H1 (cell line): Measurements from ENCODE around the gene ZNF70. TPM values are rescaled to one million over a fixed set of nuclear protein-coding genes. Genes with fewer than 3 reads are reported as not detected.

ENCODE experiments used
- CTCF ChIA-PET: fragments of 300-600 bp; sonication (Branson Sonifier 250); formaldehyde crosslinking; loops from one replicate; lab custom pipeline; 2021; ENCODE audit not compliant: partially characterized antibody; lab: Charles Lee
- POLR2A ChIA-PET: fragments of 300-600 bp; sonication (Branson Sonifier 250); formaldehyde crosslinking; loops from one replicate; lab custom pipeline; 2021; ENCODE audit warnings: inconsistent platforms; ENCODE audit not compliant: partially characterized antibody; lab: Charles Lee
- DNase-seq, 2 experiments: peaks; one replicate each; pipeline versions ENCODE4 v3.0.0 to v3.0.0-alpha.2; 2010 to 2022; ENCODE audit warnings: low spot score in 2 of 2, low read depth in 1 of 2, mixed read lengths in 1 of 2
- FAIRE-seq: peaks from 2 replicates; lab custom pipeline; 2011; peaks lifted over from hg19 to GRCh38; lab: Jason Lieb, UNC
- H2AFZ ChIP-seq: 2 replicates; pipeline ENCODE4 v1.8.1; 2012; ENCODE audit warnings: low read length, inconsistent platforms
- H2AK5ac ChIP-seq: 2 replicates; pipeline ENCODE4 v1.6.1; 2013; ENCODE audit warnings: low read depth, low read length
- H2BK120ac ChIP-seq: replicated peaks from 2 replicates; pipeline ENCODE3; 2013; ENCODE audit warnings: low read depth, low read length, inconsistent platforms
- H2BK12ac ChIP-seq: 2 replicates; pipeline ENCODE4 v1.6.1; 2013; ENCODE audit warnings: low read depth, low read length
- H2BK15ac ChIP-seq: 2 replicates; pipeline ENCODE4 v1.6.1; 2013; ENCODE audit warnings: low read length
- H2BK20ac ChIP-seq: 2 replicates; pipeline ENCODE4 v1.6.1; 2013; ENCODE audit warnings: low read length
- H2BK5ac ChIP-seq: 2 replicates; pipeline ENCODE4 v1.6.1; 2013; ENCODE audit warnings: low read depth, low read length
- H3K14ac ChIP-seq: 2 replicates; pipeline ENCODE4 v1.6.1; 2013; ENCODE audit warnings: inconsistent platforms; ENCODE audit not compliant: insufficient read length
- H3K18ac ChIP-seq: 2 replicates; pipeline ENCODE4 v1.6.1; 2013; ENCODE audit warnings: low read length; ENCODE audit errors: extremely low read depth
- H3K23ac ChIP-seq: 2 replicates; pipeline ENCODE4 v1.6.1; 2013; ENCODE audit warnings: inconsistent platforms; ENCODE audit not compliant: insufficient read length
- H3K23me2 ChIP-seq: 2 replicates; pipeline ENCODE4 v1.6.1; 2013; ENCODE audit warnings: low read depth, low read length
- H3K27ac ChIP-seq: 2 replicates; pipeline ENCODE4 v1.6.1; 2011; ENCODE audit warnings: low read depth, low read length, inconsistent platforms
- H3K27me3 ChIP-seq, 4 experiments: replicated peaks in 1 of 4; 1 replicate in 1 of 4; 2 replicates in 3 of 4; pipeline versions ENCODE4 v1.6.1 to v1.8.1; 2011 to 2013; ENCODE audit warnings: low read length in 3 of 4, mild to moderate bottlenecking in 3 of 4, inconsistent platforms in 2 of 4, mixed read lengths in 2 of 4, moderate library complexity in 1 of 4; ENCODE audit not compliant: control insufficient read depth in 3 of 4, insufficient read depth in 3 of 4; ENCODE audit errors: extremely low read depth in 1 of 4
- H3K36me3 ChIP-seq, 4 experiments: 2 replicates each; pipeline versions ENCODE4 v1.6.1 to v1.8.1; 2011 to 2013; ENCODE audit warnings: mild to moderate bottlenecking in 4 of 4, low read length in 3 of 4, moderate library complexity in 2 of 4, control low read depth in 1 of 4, inconsistent platforms in 1 of 4; ENCODE audit not compliant: insufficient read depth in 4 of 4, control insufficient read depth in 2 of 4
- H3K4ac ChIP-seq: replicated peaks from 2 replicates; pipeline ENCODE3; 2013; ENCODE audit warnings: low read length, low read depth, mixed read lengths, inconsistent platforms; ENCODE audit not compliant: insufficient read length
- H3K4me1 ChIP-seq, 4 experiments: replicated peaks in 1 of 4; 1 replicate in 1 of 4; 2 replicates in 3 of 4; pipeline versions ENCODE4 v1.6.1 to v1.8.1; 2011 to 2013; ENCODE audit warnings: low read length in 3 of 4, inconsistent platforms in 2 of 4, mixed read lengths in 1 of 4; ENCODE audit not compliant: insufficient read depth in 4 of 4, control insufficient read depth in 3 of 4
- H3K4me2 ChIP-seq, 2 experiments: 2 replicates each; pipeline versions ENCODE4 v1.6.1 to v1.8.1; 2011 to 2013; ENCODE audit warnings: low read depth in 2 of 2, low read length in 2 of 2, control low read depth in 1 of 2, inconsistent platforms in 1 of 2, mild to moderate bottlenecking in 1 of 2; ENCODE audit not compliant: insufficient read depth in 1 of 2
- H3K4me3 ChIP-seq, 4 experiments: fragments of 200-600, 300-600 bp in 1 of 4; sonication (generic), shearing (Covaris generic), sonication (Bioruptor Twin) in 1 of 4; 2 replicates each; pipeline versions ENCODE4 v1.5.1 to v1.8.1; 2011 to 2016; ENCODE audit warnings: low read length in 4 of 4, low read depth in 3 of 4, control low read depth in 2 of 4, inconsistent platforms in 2 of 4, mild to moderate bottlenecking in 2 of 4, mixed read lengths in 1 of 4, moderate library complexity in 1 of 4; ENCODE audit not compliant: insufficient read depth in 2 of 4; ENCODE audit errors: extremely low read depth in 1 of 4
- H3K56ac ChIP-seq: replicated peaks from 2 replicates; pipeline ENCODE3; 2013; ENCODE audit warnings: low read depth, mild to moderate bottlenecking, mixed read lengths, low read length, inconsistent platforms; ENCODE audit not compliant: insufficient read length
- H3K79me1 ChIP-seq: 2 replicates; pipeline ENCODE4 v1.6.1; 2013; ENCODE audit warnings: low read depth, low read length, control low read depth
- H3K79me2 ChIP-seq, 2 experiments: 2 replicates each; pipeline versions ENCODE4 v1.6.1 to v1.8.1; 2012 to 2013; ENCODE audit warnings: low read length in 2 of 2, mild to moderate bottlenecking in 2 of 2, inconsistent platforms in 1 of 2; ENCODE audit not compliant: insufficient read depth in 2 of 2, control insufficient read depth in 1 of 2
- H3K9ac ChIP-seq, 4 experiments: replicated peaks in 1 of 4; 1 replicate in 1 of 4; 2 replicates in 3 of 4; pipeline versions ENCODE4 v1.6.1 to v1.8.1; 2011 to 2013; ENCODE audit warnings: low read depth in 3 of 4, low read length in 3 of 4, control low read depth in 2 of 4, mild to moderate bottlenecking in 2 of 4, moderate library complexity in 2 of 4, inconsistent platforms in 1 of 4; ENCODE audit errors: extremely low read depth in 1 of 4
- H3K9me3 ChIP-seq, 2 experiments: 2 replicates each; pipeline versions ENCODE4 v1.6.1 to v1.8.1; 2012 to 2013; ENCODE audit warnings: mild to moderate bottlenecking in 2 of 2, moderate library complexity in 2 of 2, control low read depth in 1 of 2, inconsistent platforms in 1 of 2, low read depth in 1 of 2, low read length in 1 of 2, mixed read lengths in 1 of 2; ENCODE audit not compliant: insufficient read depth in 2 of 2
- H4K20me1 ChIP-seq, 2 experiments: replicated peaks in 1 of 2; 2 replicates each; pipeline versions ENCODE3 to v1.8.1; 2011 to 2013; ENCODE audit warnings: inconsistent platforms in 2 of 2, low read length in 2 of 2, mild to moderate bottlenecking in 1 of 2; ENCODE audit not compliant: insufficient read depth in 2 of 2, control insufficient read depth in 1 of 2
- H4K5ac ChIP-seq: 2 replicates; pipeline ENCODE4 v1.6.1; 2013; ENCODE audit warnings: low read length, low read depth, mixed read lengths, inconsistent platforms; ENCODE audit not compliant: insufficient read length
- H4K8ac ChIP-seq: 2 replicates; pipeline ENCODE4 v1.8.0; 2013; ENCODE audit warnings: mild to moderate bottlenecking, moderate library complexity, low read length, inconsistent platforms; ENCODE audit not compliant: insufficient read depth; ENCODE audit errors: extremely low read depth
- H4K91ac ChIP-seq: replicated peaks from 2 replicates; pipeline ENCODE3; 2013; ENCODE audit warnings: low read length, mixed read lengths, inconsistent platforms; ENCODE audit not compliant: insufficient read length
- CBX5 ChIP-seq: fragments of 300-800, 300-1000 bp; sonication (generic); IDR thresholded peaks from 2 replicates; pipeline ENCODE4 v1.7.1; 2016; ENCODE audit warnings: antibody characterized with exemption, low read length, low read depth
- KDM1A ChIP-seq: fragments of 200-600, 300-600 bp; sonication (generic); IDR thresholded peaks from 2 replicates; pipeline ENCODE4 v1.7.1; 2016; ENCODE audit warnings: mild to moderate bottlenecking, low read length, borderline replicate concordance
- RFX5 ChIP-seq: IDR thresholded peaks from 2 replicates; pipeline ENCODE4 v1.6.1; 2011; ENCODE audit warnings: low read depth, low read length, improper control_type of control experiment, borderline replicate concordance
- SIRT6 ChIP-seq: IDR thresholded peaks from one replicate; pipeline ENCODE4 v1.7.1; 2012; ENCODE audit warnings: low read length, inconsistent platforms
- SP4 ChIP-seq: IDR thresholded peaks from 2 replicates; pipeline ENCODE4 v1.6.1; 2012; ENCODE audit warnings: low read length, inconsistent platforms
- SUZ12 ChIP-seq: fragments of 200-600 bp; sonication (generic); IDR thresholded peaks from 2 replicates; pipeline ENCODE4 v1.6.1; 2012; ENCODE audit warnings: mild to moderate bottlenecking, inconsistent platforms, low read length, moderate library complexity, mixed read lengths
- TAF1 ChIP-seq: IDR thresholded peaks from 2 replicates; pipeline ENCODE4 v1.6.1; 2011; ENCODE audit warnings: mild to moderate bottlenecking, low read depth, low read length
- YY1 ChIP-seq: IDR thresholded peaks from 2 replicates; pipeline ENCODE4 v1.6.1; 2011; ENCODE audit warnings: low read depth, mild to moderate bottlenecking, low read length
- ZNF274 ChIP-seq: IDR thresholded peaks from 2 replicates; pipeline ENCODE4 v1.7.0; 2012; ENCODE audit warnings: low read length, borderline replicate concordance; ENCODE audit errors: extremely low read depth
- WGBS, 2 experiments: shearing (Covaris generic) in 1 of 2; methylation state at CpG; one replicate each; pipeline versions ENCODE4 v1.1.6 to v1.1.7; 2013 to 2015; ENCODE audit warnings: low lambda C conversion rate in 2 of 2, mixed read lengths in 2 of 2, inconsistent platforms in 1 of 2, low coverage in 1 of 2, missing lambda C conversion rate in 1 of 2; ENCODE audit not compliant: insufficient replicate concordance in 2 of 2, insufficient coverage in 1 of 2, insufficient read length in 1 of 2; ENCODE audit errors: extremely low coverage in 1 of 2, missing lambda C conversion rate in 1 of 2; 5-methylcytosine and 5-hydroxymethylcytosine counted together
- polyA plus RNA-seq, 7 experiments: library from polyadenylated mRNA; depleted of rRNA in 3 of 7; stranded (reverse) in 5 of 7; unstranded in 2 of 7; fragments of >200 nt in 5 of 7; fragments of 200-250 nt in 2 of 7; gene quantifications; 1 replicate in 5 of 7; 2 replicates in 1 of 7; 4 replicates in 1 of 7; pipeline versions ENCODE4 v1.2.1 to v1.2.3, GENCODE V29; 2011 to 2013; ENCODE audit warnings: missing spikeins in 2 of 7, mixed read lengths in 2 of 7
- total RNA-seq: library from RNA; stranded (reverse); fragmentation: NEBNext Ultra II Directional; extraction: Animal tissue kit (Norgen Biotek cat#: 25700); gene quantifications from 2 replicates; pipeline ENCODE4 v1.2.1, GENCODE V29; 2021
- TF ChIP-seq, protein P1 (sequence below), 3 experiments: IDR thresholded peaks; 1 replicate in 2 of 3; 2 replicates in 1 of 3; pipeline versions ENCODE4 v1.5.1 to v1.6.1; 2011; ENCODE audit warnings: low read length in 3 of 3, mild to moderate bottlenecking in 3 of 3, inconsistent platforms in 2 of 3, low read depth in 1 of 3, moderate library complexity in 1 of 3; ENCODE audit not compliant: insufficient read depth in 1 of 3; ENCODE audit errors: control extremely low read depth in 1 of 3

Gene ZNF70
- total and polyA plus RNA-seq, 2 of the 8 experiments (the other 6 are each of a cell fraction or from before 2014, with no cell fraction given), result 1.1 to 2.6 TPM

DNA sequence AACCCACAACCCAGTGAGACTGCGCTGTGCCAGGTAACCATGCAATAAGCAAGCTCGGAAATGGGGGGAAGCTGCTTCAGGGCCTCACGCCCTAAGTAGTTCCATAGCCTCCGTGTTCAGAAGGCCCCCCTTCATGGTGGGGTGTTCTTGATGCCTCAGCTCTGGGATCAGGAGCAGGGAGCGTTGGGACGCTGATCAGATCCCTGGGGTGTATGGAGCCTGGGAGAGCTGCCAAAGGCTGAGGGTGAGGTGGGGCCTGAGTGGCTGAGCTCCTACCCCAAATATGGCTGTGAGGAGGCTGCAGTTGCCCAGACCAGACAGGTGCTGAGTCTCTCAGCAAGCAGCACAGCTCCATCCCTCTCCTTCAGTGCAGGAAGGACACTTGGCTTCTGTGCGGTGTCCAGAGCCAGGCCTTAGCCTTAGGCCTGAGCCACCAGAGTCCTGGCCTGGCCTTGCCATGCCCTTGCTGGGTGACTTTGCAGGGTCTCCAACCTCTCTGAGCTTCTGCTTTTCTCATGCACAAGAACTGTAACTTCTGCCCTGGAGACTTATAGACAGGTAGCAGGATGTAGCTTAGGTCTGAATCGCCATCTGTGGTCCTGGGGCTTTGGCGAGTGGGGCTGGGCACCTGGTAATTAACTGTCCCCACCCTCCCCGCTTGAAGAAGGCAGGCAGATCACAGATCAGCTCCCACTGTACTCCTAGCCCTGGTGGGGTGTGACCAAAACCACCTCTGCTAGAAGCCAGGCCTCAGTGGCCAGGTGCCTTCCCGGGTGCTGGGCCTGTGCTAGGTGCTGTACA, 27.1 kb upstream of the ZNF70 start:
- no peak overlapping the region for H2BK20ac ChIP-seq
- H2AK5ac ChIP-seq, result no peak overlapping the region
- H3K4me3 ChIP-seq, result no peak overlapping the region
- H3K79me2 ChIP-seq, result no peaks in the 10 kb centered on the region
- H3K9ac ChIP-seq, result no peak overlapping the region; a peak in 1 of 7 replicates
- H3K27me3 ChIP-seq, result peaks cover 0 to 19% (median 12%) of the 10 kb centered on the region in 4 experiments; a peak in 5 of 7 replicates
- H4K91ac ChIP-seq, result no peak overlapping the region
- no peaks in the 10 kb centered on the region for H3K36me3 ChIP-seq
- no peak overlapping the region for H3K56ac ChIP-seq
- H3K27ac ChIP-seq, result no peak overlapping the region
- H4K8ac ChIP-seq, result no peak overlapping the region
- H3K23ac ChIP-seq, result no peak overlapping the region
- no peak overlapping the region for H2BK5ac ChIP-seq
- no peak overlapping the region for H2AFZ ChIP-seq
- H3K14ac ChIP-seq, result no peak overlapping the region
- no peak overlapping the region for H2BK120ac ChIP-seq
- H3K9me3 ChIP-seq, result no peaks in the 10 kb centered on the region
- H4K5ac ChIP-seq, result no peak overlapping the region
- FAIRE-seq, result no peak
- ChIA-PET POLR2A (interaction anchor here (1.6 to 3.9 kb wide), 3 partner anchors 9 to 15 kb away, joined by 3 to 21 read pairs (median 19); partner anchors contain the start of genes CHCHD10 and SMARCB1), CTCF (interaction anchor here (1.0 to 5.8 kb wide), 3 partner anchors 9 to 72 kb away, joined by 3 to 42 read pairs (median 11); partner anchors contain the start of gene SMARCB1)
- peak overlapping the region; percentile 80 for H2BK12ac ChIP-seq
- no peak overlapping the region for H3K18ac ChIP-seq
- H3K79me1 ChIP-seq, result no peaks in the 10 kb centered on the region
- H3K23me2 ChIP-seq, result peaks cover 6% of the 10 kb centered on the region; the same call in 1 of the 2 replicates
- peaks cover 2 to 4% of the 10 kb centered on the region in 2 experiments for H4K20me1 ChIP-seq
- 88% methylated on average over 11 of the region's 11 CpGs; no CpG with 5 or more reads in 1 of the 2 experiments for WGBS, 2 experiments
- DNase-seq, result no peak
- peak overlapping the region; percentile 88 for H3K4ac ChIP-seq
- H2BK15ac ChIP-seq, result no peak overlapping the region
- peaks cover 0 to 11% (median 4%) of the 10 kb centered on the region in 4 experiments; a peak in 3 of 7 replicates for H3K4me1 ChIP-seq
- no peak overlapping the region for H3K4me2 ChIP-seq
- TF ChIP-seq RFX5, result no peak
- TF ChIP-seq, protein P1, sequence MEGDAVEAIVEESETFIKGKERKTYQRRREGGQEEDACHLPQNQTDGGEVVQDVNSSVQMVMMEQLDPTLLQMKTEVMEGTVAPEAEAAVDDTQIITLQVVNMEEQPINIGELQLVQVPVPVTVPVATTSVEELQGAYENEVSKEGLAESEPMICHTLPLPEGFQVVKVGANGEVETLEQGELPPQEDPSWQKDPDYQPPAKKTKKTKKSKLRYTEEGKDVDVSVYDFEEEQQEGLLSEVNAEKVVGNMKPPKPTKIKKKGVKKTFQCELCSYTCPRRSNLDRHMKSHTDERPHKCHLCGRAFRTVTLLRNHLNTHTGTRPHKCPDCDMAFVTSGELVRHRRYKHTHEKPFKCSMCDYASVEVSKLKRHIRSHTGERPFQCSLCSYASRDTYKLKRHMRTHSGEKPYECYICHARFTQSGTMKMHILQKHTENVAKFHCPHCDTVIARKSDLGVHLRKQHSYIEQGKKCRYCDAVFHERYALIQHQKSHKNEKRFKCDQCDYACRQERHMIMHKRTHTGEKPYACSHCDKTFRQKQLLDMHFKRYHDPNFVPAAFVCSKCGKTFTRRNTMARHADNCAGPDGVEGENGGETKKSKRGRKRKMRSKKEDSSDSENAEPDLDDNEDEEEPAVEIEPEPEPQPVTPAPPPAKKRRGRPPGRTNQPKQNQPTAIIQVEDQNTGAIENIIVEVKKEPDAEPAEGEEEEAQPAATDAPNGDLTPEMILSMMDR (IDR thresholded peaks at IDR 0.05; ENCODE audit: control extremely low read depth in 1 of 3, insufficient read depth in 1 of 3, low read depth in 1 of 3, low read length in 3 of 3), result no peak
- no peak for TF ChIP-seq SUZ12
- no peak for TF ChIP-seq CBX5
- TF ChIP-seq ZNF274, result no peak
- no peak for TF ChIP-seq SP4
- no peak for TF ChIP-seq KDM1A
- TF ChIP-seq SIRT6, result no peak
- TF ChIP-seq YY1, result no peak
- TF ChIP-seq TAF1, result no peak
